Loucy (cell line): ENCODE measurements around the gene SLC6A11.

Source experiments
- EZH2phosphoT487 ChIP-seq: fragments of 200-600 bp; IDR thresholded peaks from 2 replicates; pipeline ENCODE4 v1.6.1; 2018; ENCODE audit warnings: antibody characterized with exemption, mild to moderate bottlenecking, moderate library complexity, borderline replicate concordance
- TF ChIP-seq, protein P1 (sequence below): fragments of 200-600 bp; sonication (generic); conservative IDR thresholded peaks from 2 replicates; pipeline ENCODE4 v1.5.1; 2014; ENCODE audit warnings: mild to moderate bottlenecking, antibody characterized with exemption, low read length

DNA sequence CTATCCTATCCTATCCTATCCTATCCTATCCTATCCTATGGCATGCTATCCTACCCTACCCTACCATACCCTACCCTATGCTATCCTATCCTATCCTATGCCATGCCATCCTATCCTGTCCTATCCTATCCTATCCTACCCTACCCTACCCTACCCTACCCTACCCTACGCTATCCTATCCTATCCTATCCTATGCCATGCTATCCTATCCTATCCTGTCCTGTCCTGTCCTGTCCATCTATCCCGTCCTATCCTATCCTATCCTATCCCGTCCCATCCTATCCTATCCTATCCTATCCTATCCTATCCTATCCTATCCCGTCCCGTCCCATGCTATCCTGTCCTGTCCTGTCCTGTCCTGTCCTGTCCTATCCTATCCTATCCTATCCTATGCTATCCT, 57.4 kb downstream of the SLC6A11 start:
- TF ChIP-seq, protein P1, sequence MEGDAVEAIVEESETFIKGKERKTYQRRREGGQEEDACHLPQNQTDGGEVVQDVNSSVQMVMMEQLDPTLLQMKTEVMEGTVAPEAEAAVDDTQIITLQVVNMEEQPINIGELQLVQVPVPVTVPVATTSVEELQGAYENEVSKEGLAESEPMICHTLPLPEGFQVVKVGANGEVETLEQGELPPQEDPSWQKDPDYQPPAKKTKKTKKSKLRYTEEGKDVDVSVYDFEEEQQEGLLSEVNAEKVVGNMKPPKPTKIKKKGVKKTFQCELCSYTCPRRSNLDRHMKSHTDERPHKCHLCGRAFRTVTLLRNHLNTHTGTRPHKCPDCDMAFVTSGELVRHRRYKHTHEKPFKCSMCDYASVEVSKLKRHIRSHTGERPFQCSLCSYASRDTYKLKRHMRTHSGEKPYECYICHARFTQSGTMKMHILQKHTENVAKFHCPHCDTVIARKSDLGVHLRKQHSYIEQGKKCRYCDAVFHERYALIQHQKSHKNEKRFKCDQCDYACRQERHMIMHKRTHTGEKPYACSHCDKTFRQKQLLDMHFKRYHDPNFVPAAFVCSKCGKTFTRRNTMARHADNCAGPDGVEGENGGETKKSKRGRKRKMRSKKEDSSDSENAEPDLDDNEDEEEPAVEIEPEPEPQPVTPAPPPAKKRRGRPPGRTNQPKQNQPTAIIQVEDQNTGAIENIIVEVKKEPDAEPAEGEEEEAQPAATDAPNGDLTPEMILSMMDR, result no peak
- TF ChIP-seq EZH2phosphoT487, result no peak
